ENCODE results near the gene DOK3.

DNA sequence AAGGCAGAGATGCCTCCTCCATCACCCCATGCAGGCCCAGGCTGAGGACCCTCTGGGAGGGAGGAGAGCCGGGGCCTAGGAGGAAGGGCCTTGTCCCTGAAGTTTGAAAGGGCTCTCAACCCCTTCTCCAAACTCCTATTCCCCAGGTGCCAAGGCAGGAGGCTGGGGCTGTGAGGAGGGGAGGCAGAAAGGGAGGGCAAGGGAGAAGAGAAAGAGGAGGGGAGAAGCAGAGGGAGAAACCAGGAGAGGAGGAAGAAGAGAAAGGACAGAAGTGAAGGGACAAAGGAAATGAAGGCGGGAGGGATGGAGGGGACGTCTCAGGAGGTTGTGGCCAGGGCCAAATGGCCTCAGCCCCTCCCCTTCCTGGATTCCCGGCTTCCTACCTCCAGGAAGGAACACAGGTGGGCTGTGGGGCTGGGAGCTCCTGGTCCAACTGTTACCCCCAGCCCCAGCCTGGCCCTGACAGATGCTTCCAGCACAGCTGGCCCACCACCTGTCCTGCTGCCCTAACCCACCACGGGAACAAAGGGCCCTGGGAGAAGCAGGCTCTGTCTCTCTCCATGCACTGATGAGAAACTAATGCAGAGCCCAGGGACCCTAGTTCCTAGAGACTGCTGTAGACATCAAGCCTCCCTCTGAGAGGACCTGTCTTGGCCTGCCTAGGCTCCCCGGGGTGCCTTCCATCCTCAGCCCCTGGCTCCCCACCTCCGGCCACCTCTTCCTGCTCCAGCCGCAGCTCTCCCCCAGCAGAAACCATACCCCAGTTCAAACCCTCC lies 39.7 kb downstream of the DOK3 start:
- TF ChIP-seq, protein P1, sequence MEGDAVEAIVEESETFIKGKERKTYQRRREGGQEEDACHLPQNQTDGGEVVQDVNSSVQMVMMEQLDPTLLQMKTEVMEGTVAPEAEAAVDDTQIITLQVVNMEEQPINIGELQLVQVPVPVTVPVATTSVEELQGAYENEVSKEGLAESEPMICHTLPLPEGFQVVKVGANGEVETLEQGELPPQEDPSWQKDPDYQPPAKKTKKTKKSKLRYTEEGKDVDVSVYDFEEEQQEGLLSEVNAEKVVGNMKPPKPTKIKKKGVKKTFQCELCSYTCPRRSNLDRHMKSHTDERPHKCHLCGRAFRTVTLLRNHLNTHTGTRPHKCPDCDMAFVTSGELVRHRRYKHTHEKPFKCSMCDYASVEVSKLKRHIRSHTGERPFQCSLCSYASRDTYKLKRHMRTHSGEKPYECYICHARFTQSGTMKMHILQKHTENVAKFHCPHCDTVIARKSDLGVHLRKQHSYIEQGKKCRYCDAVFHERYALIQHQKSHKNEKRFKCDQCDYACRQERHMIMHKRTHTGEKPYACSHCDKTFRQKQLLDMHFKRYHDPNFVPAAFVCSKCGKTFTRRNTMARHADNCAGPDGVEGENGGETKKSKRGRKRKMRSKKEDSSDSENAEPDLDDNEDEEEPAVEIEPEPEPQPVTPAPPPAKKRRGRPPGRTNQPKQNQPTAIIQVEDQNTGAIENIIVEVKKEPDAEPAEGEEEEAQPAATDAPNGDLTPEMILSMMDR (IDR thresholded peaks at IDR 0.05) = no peak
- TF ChIP-seq EZH2 (IDR thresholded peaks at IDR 0.05; ENCODE audit: borderline replicate concordance, insufficient read depth, low read depth, low read length, poor library complexity, severe bottlenecking) = no peak
